SK-N-SH (cell line): ENCODE measurements around the gene KRTAP10-8. TPM values are rescaled to one million over a fixed set of nuclear protein-coding genes. Genes with fewer than 3 reads are reported as not detected.

Experiments used
- CTCF ChIA-PET: fragments of 300-600, 350-600 bp; formaldehyde crosslinking; extraction: SDS; loops from one replicate; lab custom pipeline; 2021; lab: Yijun Ruan, JAX
- POLR2A ChIA-PET: fragments of 350-600 bp; sonication (Branson Sonifier 250); formaldehyde crosslinking; extraction: SDS; loops from one replicate; lab custom pipeline; 2020; ENCODE audit warnings: antibody characterized with exemption, inconsistent platforms; lab: Yijun Ruan, JAX
- DNase-seq: peaks from one replicate; pipeline ENCODE4 v3.0.0; 2012
- H2AFZ ChIP-seq: fragments of 200-600 bp; sonication (generic); 2 replicates; pipeline ENCODE4 v1.8.1; 2016; ENCODE audit warnings: antibody characterized with exemption, mild to moderate bottlenecking, low read depth
- H3F3A ChIP-seq: fragments of 200-600 bp; sonication (generic); replicated peaks from 2 replicates; pipeline ENCODE3; 2016; ENCODE audit warnings: antibody characterized with exemption, mild to moderate bottlenecking; ENCODE audit not compliant: insufficient read depth
- H3K27ac ChIP-seq, 2 experiments: fragments of 200-500 bp in 1 of 2; fragments of 200-600 bp in 1 of 2; sonication (Bioruptor generic) in 1 of 2; sonication (generic), shearing (Covaris generic) in 1 of 2; 2 replicates each; pipeline versions ENCODE4 v1.5.1 to v1.6.1; 2014 to 2016; ENCODE audit warnings: low read depth in 2 of 2, inconsistent platforms in 1 of 2, low read length in 1 of 2, mild to moderate bottlenecking in 1 of 2, mixed read lengths in 1 of 2
- H3K27me3 ChIP-seq: fragments of 200-600 bp; sonication (generic), shearing (Covaris generic); 2 replicates; pipeline ENCODE4 v1.6.1; 2016; ENCODE audit warnings: mixed run types; ENCODE audit not compliant: insufficient read depth
- H3K36me3 ChIP-seq, 2 experiments: fragments of 200-500 bp in 1 of 2; fragments of 200-600 bp in 1 of 2; sonication (Bioruptor generic) in 1 of 2; sonication (generic) in 1 of 2; replicated peaks in 1 of 2; 2 replicates each; pipeline versions ENCODE3 to v1.5.1; 2014 to 2016; ENCODE audit warnings: low read length in 1 of 2, mild to moderate bottlenecking in 1 of 2; ENCODE audit not compliant: insufficient read depth in 2 of 2, control insufficient read depth in 1 of 2
- H3K4me1 ChIP-seq, 2 experiments: fragments of 200-500 bp in 1 of 2; fragments of 200-600 bp in 1 of 2; sonication (Bioruptor generic) in 1 of 2; sonication (generic), shearing (Covaris generic) in 1 of 2; 2 replicates each; pipeline versions ENCODE4 v1.5.1 to v1.6.1; 2014 to 2016; ENCODE audit warnings: low read depth in 1 of 2, low read length in 1 of 2, mixed run types in 1 of 2; ENCODE audit not compliant: insufficient read depth in 2 of 2, control insufficient read depth in 1 of 2
- H3K4me2 ChIP-seq: fragments of 200-600 bp; sonication (generic), shearing (Covaris generic); 2 replicates; pipeline ENCODE4 v1.6.1; 2017; ENCODE audit warnings: mixed run types
- H3K4me3 ChIP-seq, 2 experiments: fragments of 200-500 bp in 1 of 2; fragments of 200-600 bp in 1 of 2; sonication (Bioruptor generic) in 1 of 2; sonication (generic), shearing (Covaris generic) in 1 of 2; 2 replicates each; pipeline versions ENCODE4 v1.5.1 to v1.8.1; 2014 to 2016; ENCODE audit warnings: low read depth in 2 of 2, inconsistent platforms in 1 of 2, low read length in 1 of 2, mild to moderate bottlenecking in 1 of 2, mixed read lengths in 1 of 2, moderate library complexity in 1 of 2
- H3K79me2 ChIP-seq: fragments of 200-600 bp; sonication (generic); 2 replicates; pipeline ENCODE4 v1.8.1; 2017; ENCODE audit warnings: mild to moderate bottlenecking; ENCODE audit not compliant: insufficient read depth
- H3K9ac ChIP-seq: fragments of 200-600 bp; sonication (generic); 2 replicates; pipeline ENCODE4 v1.6.1; 2017; ENCODE audit warnings: mixed run types
- H3K9me2 ChIP-seq: fragments of 200-600 bp; sonication (generic); 2 replicates; pipeline ENCODE4 v1.6.1; 2017; ENCODE audit warnings: mixed run types
- H3K9me3 ChIP-seq: fragments of 200-600 bp; sonication (generic); 2 replicates; pipeline ENCODE4 v1.6.1; 2017; ENCODE audit warnings: mixed run types, mild to moderate bottlenecking, moderate library complexity
- H4K20me1 ChIP-seq: fragments of 200-600 bp; sonication (generic); 2 replicates; pipeline ENCODE4 v1.6.1; 2017; ENCODE audit warnings: mild to moderate bottlenecking, mixed run types; ENCODE audit not compliant: insufficient read depth
- ELF1 ChIP-seq: IDR thresholded peaks from 2 replicates; pipeline ENCODE4 v1.4.0; 2012
- EZH2phosphoT487 ChIP-seq: fragments of 200-600 bp; sonication (generic); IDR thresholded peaks from 2 replicates; pipeline ENCODE4 v1.6.1; 2017; ENCODE audit warnings: low read depth, mixed run types, mild to moderate bottlenecking, antibody characterized with exemption, moderate library complexity, borderline replicate concordance
- FOXM1 ChIP-seq: IDR thresholded peaks from 2 replicates; pipeline ENCODE4 v1.4.0; 2012; ENCODE audit warnings: low read depth, mild to moderate bottlenecking
- GATA2 ChIP-seq: sonication (generic); formaldehyde crosslinking; IDR thresholded peaks from 2 replicates; pipeline ENCODE4 v1.5.0; 2020; ENCODE audit warnings: mild to moderate bottlenecking, missing genetic modification reagents
- IRF3 ChIP-seq: fragments of 150-350 bp; IDR thresholded peaks from 2 replicates; pipeline ENCODE4 v1.6.1; 2016; ENCODE audit warnings: mild to moderate bottlenecking, low read depth, low read length
- NRF1 ChIP-seq: IDR thresholded peaks from 2 replicates; pipeline ENCODE4 v1.6.1; 2012; ENCODE audit warnings: low read depth, mild to moderate bottlenecking, low read length
- RAD21 ChIP-seq: IDR thresholded peaks from 2 replicates; pipeline ENCODE4 v1.6.1; 2012; ENCODE audit warnings: mild to moderate bottlenecking, low read length
- REST ChIP-seq: IDR thresholded peaks from 2 replicates; pipeline ENCODE4 v1.6.1; 2012; ENCODE audit warnings: mild to moderate bottlenecking, low read depth, low read length, moderate library complexity
- RFX5 ChIP-seq: IDR thresholded peaks from 2 replicates; pipeline ENCODE4 v1.6.1; 2012; ENCODE audit warnings: mild to moderate bottlenecking, improper control_type of control experiment, low read length
- TAF1 ChIP-seq: IDR thresholded peaks from 2 replicates; pipeline ENCODE4 v1.6.1; 2012; ENCODE audit warnings: low read depth, mild to moderate bottlenecking, low read length, moderate library complexity, borderline replicate concordance
- TEAD4 ChIP-seq: IDR thresholded peaks from 2 replicates; pipeline ENCODE4 v1.4.0; 2012; ENCODE audit warnings: mild to moderate bottlenecking, borderline replicate concordance; ENCODE audit not compliant: insufficient read depth
- USF1 ChIP-seq: IDR thresholded peaks from 2 replicates; pipeline ENCODE4 v1.4.0; 2012; ENCODE audit warnings: low read depth, borderline replicate concordance
- WGBS: methylation state at CpG from one replicate; pipeline ENCODE4 v1.1.6; 2017; ENCODE audit warnings: low lambda C conversion rate; 5-methylcytosine and 5-hydroxymethylcytosine counted together
- polyA plus RNA-seq, 3 experiments: library from polyadenylated mRNA; depleted of rRNA; stranded (reverse); fragments of >200 nt; gene quantifications; 2 replicates each; pipeline ENCODE4 v1.2.3, GENCODE V29; 2012

KRTAP10-8 gene
- polyA plus RNA-seq, 1 of the 3 experiments (the other 2 are of a cell fraction) = not detected

- Histone ChIP-seq H3K4me2 (no peak overlapping the region), H3K4me1 (no peaks in the 10 kb centered on the region), H3K27ac (no peak overlapping the region), H2AFZ (no peak overlapping the region), H3K9me2 (no peaks in the 10 kb centered on the region), H3K79me2 (no peaks in the 10 kb centered on the region), H3F3A (no peaks in the 10 kb centered on the region), H3K4me3 (no peak overlapping the region), H3K9me3 (no peaks in the 10 kb centered on the region), H4K20me1 (no peaks in the 10 kb centered on the region), H3K27me3 (peaks cover 62% of the 10 kb centered on the region), H3K36me3 (no peaks in the 10 kb centered on the region), H3K9ac (no peak overlapping the region)
- 27% methylated on average over 17 of the region's 20 CpGs for WGBS
- TF ChIP-seq ELF1 (no peak), TEAD4 (no peak), TAF1 (no peak), FOXM1 (no peak), USF1 (0 out of 2 replicates have a peak, but pooled peaks have one; percentile 34)
- no peak for DNase-seq
- CTCF ChIA-PET = interaction anchor here (1.9 kb wide), 1 partner anchor 13 kb away, joined by 4 read pairs; the partner anchor contains the start of gene KRTAP10-10
- POLR2A ChIA-PET = no interaction called here
Measured at GRCh38 chr21:44650265-44650972, 38.5 kb downstream of the KRTAP10-8 start.

GRCh38 chr21:44650973-44651675 lies 39.2 kb downstream of the KRTAP10-8 start:
- no peaks in the 10 kb centered on the region for H3K9me2 ChIP-seq
- H3K27me3 ChIP-seq = peaks cover 62% of the 10 kb centered on the region
- H3K9ac ChIP-seq = no peak overlapping the region
- H3K79me2 ChIP-seq = no peaks in the 10 kb centered on the region
- H3K4me1 ChIP-seq = no peaks in the 10 kb centered on the region
- no peak overlapping the region for H3K4me3 ChIP-seq
- H2AFZ ChIP-seq = no peak overlapping the region
- no peaks in the 10 kb centered on the region for H3K36me3 ChIP-seq
- DNase-seq = no peak
- H3F3A ChIP-seq = no peaks in the 10 kb centered on the region
- POLR2A ChIA-PET = no interaction called here
- CTCF ChIA-PET = no interaction called here
- no peak overlapping the region for H3K27ac ChIP-seq
- H4K20me1 ChIP-seq = no peaks in the 10 kb centered on the region
- no peaks in the 10 kb centered on the region for H3K9me3 ChIP-seq
- WGBS = 12% methylated on average over 9 of the region's 12 CpGs
- no peak overlapping the region for H3K4me2 ChIP-seq
- TF ChIP-seq IRF3 (no peak), RFX5 (no peak), EZH2phosphoT487 (no peak), REST (no peak), RAD21 (no peak), GATA2 (no peak), NRF1 (no peak)
